ENCODE results near the gene DHCR7. TPM values are rescaled to one million over a fixed set of nuclear protein-coding genes. Genes with fewer than 3 reads are reported as not detected.

DHCR7 gene
- polyA plus RNA-seq, 1 donor, result 29.4 TPM

GRCh38 chr11:71481101-71481960, 33.1 kb upstream of the DHCR7 start:
- H3K36me3 ChIP-seq (ENCODE audit: control insufficient read depth, insufficient read depth, low read length), result peaks cover 99% of the 10 kb centered on the region
- DNase-seq, result no peak
- no CpG with 5 or more reads among the region's 24 CpGs for WGBS (ENCODE audit: insufficient coverage, low lambda C conversion rate)
- H3K4me1 ChIP-seq (ENCODE audit: control insufficient read depth, insufficient read depth, low read length), result no peaks in the 10 kb centered on the region
- H3K27me3 ChIP-seq (ENCODE audit: control insufficient read depth, insufficient read depth, low read length), result no peaks in the 10 kb centered on the region
- no peaks in the 10 kb centered on the region for H3K9me3 ChIP-seq (ENCODE audit: control insufficient read depth, low read depth, low read length)
- H3K4me3 ChIP-seq (ENCODE audit: low read length), result no peak overlapping the region
- no peak overlapping the region for H3K27ac ChIP-seq (ENCODE audit: low read length)

- Histone ChIP-seq H3K27ac (ENCODE audit: low read length) (no peak overlapping the region), H3K9me3 (ENCODE audit: control insufficient read depth, low read depth, low read length) (no peaks in the 10 kb centered on the region), H3K27me3 (ENCODE audit: control insufficient read depth, insufficient read depth, low read length) (no peaks in the 10 kb centered on the region), H3K4me3 (ENCODE audit: low read length) (no peak overlapping the region), H3K4me1 (ENCODE audit: control insufficient read depth, insufficient read depth, low read length) (no peaks in the 10 kb centered on the region), H3K36me3 (ENCODE audit: control insufficient read depth, insufficient read depth, low read length) (peaks cover 99% of the 10 kb centered on the region)
- WGBS (ENCODE audit: insufficient coverage, low lambda C conversion rate), result no CpG with 5 or more reads among the region's 11 CpGs
- DNase-seq, result no peak
These were observed 30.3 kb upstream of the DHCR7 start for GRCh38 chr11:71478528-71478840.

GRCh38 chr11:71477641-71478527, 29.7 kb upstream of the DHCR7 start:
- Histone ChIP-seq H3K4me3 (ENCODE audit: low read length) (no peak overlapping the region), H3K4me1 (ENCODE audit: control insufficient read depth, insufficient read depth, low read length) (no peaks in the 10 kb centered on the region), H3K27me3 (ENCODE audit: control insufficient read depth, insufficient read depth, low read length) (no peaks in the 10 kb centered on the region), H3K36me3 (ENCODE audit: control insufficient read depth, insufficient read depth, low read length) (peaks cover 99% of the 10 kb centered on the region), H3K9me3 (ENCODE audit: control insufficient read depth, low read depth, low read length) (no peaks in the 10 kb centered on the region), H3K27ac (ENCODE audit: low read length) (no peak overlapping the region)
- no CpG with 5 or more reads among the region's 25 CpGs for WGBS (ENCODE audit: insufficient coverage, low lambda C conversion rate)
- no peak for DNase-seq

- Histone ChIP-seq H3K4me1 (ENCODE audit: control insufficient read depth, insufficient read depth, low read length) (no peaks in the 10 kb centered on the region), H3K36me3 (ENCODE audit: control insufficient read depth, insufficient read depth, low read length) (peaks cover 99% of the 10 kb centered on the region)
These were observed 28.9 kb upstream of the DHCR7 start for GRCh38 chr11:71476926-71477640.

GRCh38 chr11:71476031-71476430, 27.8 kb upstream of the DHCR7 start:
- Histone ChIP-seq H3K27ac (ENCODE audit: low read length) (no peak overlapping the region), H3K36me3 (ENCODE audit: control insufficient read depth, insufficient read depth, low read length) (peaks cover 92% of the 10 kb centered on the region), H3K4me3 (ENCODE audit: low read length) (no peak overlapping the region), H3K27me3 (ENCODE audit: control insufficient read depth, insufficient read depth, low read length) (no peaks in the 10 kb centered on the region), H3K4me1 (ENCODE audit: control insufficient read depth, insufficient read depth, low read length) (no peaks in the 10 kb centered on the region), H3K9me3 (ENCODE audit: control insufficient read depth, low read depth, low read length) (no peaks in the 10 kb centered on the region)
- no peak for DNase-seq
- no CpG with 5 or more reads among the region's 21 CpGs for WGBS (ENCODE audit: insufficient coverage, low lambda C conversion rate)

More at GRCh38 chr11:71476926-71477640, 28.9 kb upstream of the DHCR7 start:
- no peaks in the 10 kb centered on the region for H3K27me3 ChIP-seq (ENCODE audit: control insufficient read depth, insufficient read depth, low read length)
- no peak overlapping the region for H3K27ac ChIP-seq (ENCODE audit: low read length)
- DNase-seq, result no peak
- H3K4me3 ChIP-seq (ENCODE audit: low read length), result no peak overlapping the region
- WGBS (ENCODE audit: insufficient coverage, low lambda C conversion rate), result no CpG with 5 or more reads among the region's 34 CpGs
- no peaks in the 10 kb centered on the region for H3K9me3 ChIP-seq (ENCODE audit: control insufficient read depth, low read depth, low read length)

- H3K4me3 ChIP-seq (ENCODE audit: low read length), result no peak overlapping the region
- DNase-seq, result no peak
- no peaks in the 10 kb centered on the region for H3K9me3 ChIP-seq (ENCODE audit: control insufficient read depth, low read depth, low read length)
- H3K27ac ChIP-seq (ENCODE audit: low read length), result no peak overlapping the region
- no peaks in the 10 kb centered on the region for H3K4me1 ChIP-seq (ENCODE audit: control insufficient read depth, insufficient read depth, low read length)
- peaks cover 81% of the 10 kb centered on the region for H3K36me3 ChIP-seq (ENCODE audit: control insufficient read depth, insufficient read depth, low read length)
- WGBS (ENCODE audit: insufficient coverage, low lambda C conversion rate), result no CpG with 5 or more reads among the region's 26 CpGs
- no peaks in the 10 kb centered on the region for H3K27me3 ChIP-seq (ENCODE audit: control insufficient read depth, insufficient read depth, low read length)
These were observed 26.7 kb upstream of the DHCR7 start for GRCh38 chr11:71474771-71475483.

GRCh38 chr11:71474141-71474770, 26.1 kb upstream of the DHCR7 start:
- Histone ChIP-seq H3K9me3 (ENCODE audit: control insufficient read depth, low read depth, low read length) (no peaks in the 10 kb centered on the region), H3K4me1 (ENCODE audit: control insufficient read depth, insufficient read depth, low read length) (no peaks in the 10 kb centered on the region), H3K27ac (ENCODE audit: low read length) (no peak overlapping the region), H3K4me3 (ENCODE audit: low read length) (no peak overlapping the region), H3K36me3 (ENCODE audit: control insufficient read depth, insufficient read depth, low read length) (peaks cover 74% of the 10 kb centered on the region), H3K27me3 (ENCODE audit: control insufficient read depth, insufficient read depth, low read length) (no peaks in the 10 kb centered on the region)
- no peak for DNase-seq
- WGBS (ENCODE audit: insufficient coverage, low lambda C conversion rate), result no CpG with 5 or more reads among the region's 27 CpGs

GRCh38 chr11:71473793-71474080, 25.5 kb upstream of the DHCR7 start:
- H3K36me3 ChIP-seq (ENCODE audit: control insufficient read depth, insufficient read depth, low read length), result peaks cover 69% of the 10 kb centered on the region

GRCh38 chr11:71472941-71473792, 25.0 kb upstream of the DHCR7 start:
- Histone ChIP-seq H3K36me3 (ENCODE audit: control insufficient read depth, insufficient read depth, low read length) (peaks cover 63% of the 10 kb centered on the region), H3K4me1 (ENCODE audit: control insufficient read depth, insufficient read depth, low read length) (no peaks in the 10 kb centered on the region), H3K27me3 (ENCODE audit: control insufficient read depth, insufficient read depth, low read length) (no peaks in the 10 kb centered on the region), H3K27ac (ENCODE audit: low read length) (no peak overlapping the region), H3K9me3 (ENCODE audit: control insufficient read depth, low read depth, low read length) (no peaks in the 10 kb centered on the region), H3K4me3 (ENCODE audit: low read length) (no peak overlapping the region)
- WGBS (ENCODE audit: insufficient coverage, low lambda C conversion rate), result 100% methylated on average over 1 of the region's 33 CpGs
- no peak for DNase-seq

More at GRCh38 chr11:71473793-71474080, 25.5 kb upstream of the DHCR7 start:
- no peaks in the 10 kb centered on the region for H3K9me3 ChIP-seq (ENCODE audit: control insufficient read depth, low read depth, low read length)
- DNase-seq, result no peak
- no peak overlapping the region for H3K4me3 ChIP-seq (ENCODE audit: low read length)
- no peak overlapping the region for H3K27ac ChIP-seq (ENCODE audit: low read length)
- H3K4me1 ChIP-seq (ENCODE audit: control insufficient read depth, insufficient read depth, low read length), result no peaks in the 10 kb centered on the region
- WGBS (ENCODE audit: insufficient coverage, low lambda C conversion rate), result no CpG with 5 or more reads among the region's 14 CpGs
- H3K27me3 ChIP-seq (ENCODE audit: control insufficient read depth, insufficient read depth, low read length), result no peaks in the 10 kb centered on the region

Data from large intestine (tissue), 3 donors.